SK-N-SH (cell line): Measurements from ENCODE around the gene ATP11A. TPM values are rescaled to one million over a fixed set of nuclear protein-coding genes. Genes with fewer than 3 reads are reported as not detected.

Experiments
- CTCF ChIA-PET: fragments of 300-600, 350-600 bp; formaldehyde crosslinking; extraction: SDS; loops from one replicate; lab custom pipeline; 2021; lab: Yijun Ruan, JAX
- POLR2A ChIA-PET: fragments of 350-600 bp; sonication (Branson Sonifier 250); formaldehyde crosslinking; extraction: SDS; loops from one replicate; lab custom pipeline; 2020; ENCODE audit warnings: antibody characterized with exemption, inconsistent platforms; lab: Yijun Ruan, JAX
- DNase-seq: peaks from one replicate; pipeline ENCODE4 v3.0.0; 2012
- H2AFZ ChIP-seq: fragments of 200-600 bp; sonication (generic); 2 replicates; pipeline ENCODE4 v1.8.1; 2016; ENCODE audit warnings: antibody characterized with exemption, mild to moderate bottlenecking, low read depth
- H3F3A ChIP-seq: fragments of 200-600 bp; sonication (generic); replicated peaks from 2 replicates; pipeline ENCODE3; 2016; ENCODE audit warnings: antibody characterized with exemption, mild to moderate bottlenecking; ENCODE audit not compliant: insufficient read depth
- H3K27ac ChIP-seq, 2 experiments: fragments of 200-500 bp in 1 of 2; fragments of 200-600 bp in 1 of 2; sonication (Bioruptor generic) in 1 of 2; sonication (generic), shearing (Covaris generic) in 1 of 2; 2 replicates each; pipeline versions ENCODE4 v1.5.1 to v1.6.1; 2014 to 2016; ENCODE audit warnings: low read depth in 2 of 2, inconsistent platforms in 1 of 2, low read length in 1 of 2, mild to moderate bottlenecking in 1 of 2, mixed read lengths in 1 of 2
- H3K27me3 ChIP-seq: fragments of 200-600 bp; sonication (generic), shearing (Covaris generic); 2 replicates; pipeline ENCODE4 v1.6.1; 2016; ENCODE audit warnings: mixed run types; ENCODE audit not compliant: insufficient read depth
- H3K36me3 ChIP-seq, 2 experiments: fragments of 200-500 bp in 1 of 2; fragments of 200-600 bp in 1 of 2; sonication (Bioruptor generic) in 1 of 2; sonication (generic) in 1 of 2; replicated peaks in 1 of 2; 2 replicates each; pipeline versions ENCODE3 to v1.5.1; 2014 to 2016; ENCODE audit warnings: low read length in 1 of 2, mild to moderate bottlenecking in 1 of 2; ENCODE audit not compliant: insufficient read depth in 2 of 2, control insufficient read depth in 1 of 2
- H3K4me1 ChIP-seq, 2 experiments: fragments of 200-500 bp in 1 of 2; fragments of 200-600 bp in 1 of 2; sonication (Bioruptor generic) in 1 of 2; sonication (generic), shearing (Covaris generic) in 1 of 2; 2 replicates each; pipeline versions ENCODE4 v1.5.1 to v1.6.1; 2014 to 2016; ENCODE audit warnings: low read depth in 1 of 2, low read length in 1 of 2, mixed run types in 1 of 2; ENCODE audit not compliant: insufficient read depth in 2 of 2, control insufficient read depth in 1 of 2
- H3K4me2 ChIP-seq: fragments of 200-600 bp; sonication (generic), shearing (Covaris generic); 2 replicates; pipeline ENCODE4 v1.6.1; 2017; ENCODE audit warnings: mixed run types
- H3K4me3 ChIP-seq, 2 experiments: fragments of 200-500 bp in 1 of 2; fragments of 200-600 bp in 1 of 2; sonication (Bioruptor generic) in 1 of 2; sonication (generic), shearing (Covaris generic) in 1 of 2; 2 replicates each; pipeline versions ENCODE4 v1.5.1 to v1.8.1; 2014 to 2016; ENCODE audit warnings: low read depth in 2 of 2, inconsistent platforms in 1 of 2, low read length in 1 of 2, mild to moderate bottlenecking in 1 of 2, mixed read lengths in 1 of 2, moderate library complexity in 1 of 2
- H3K79me2 ChIP-seq: fragments of 200-600 bp; sonication (generic); 2 replicates; pipeline ENCODE4 v1.8.1; 2017; ENCODE audit warnings: mild to moderate bottlenecking; ENCODE audit not compliant: insufficient read depth
- H3K9ac ChIP-seq: fragments of 200-600 bp; sonication (generic); 2 replicates; pipeline ENCODE4 v1.6.1; 2017; ENCODE audit warnings: mixed run types
- H3K9me2 ChIP-seq: fragments of 200-600 bp; sonication (generic); 2 replicates; pipeline ENCODE4 v1.6.1; 2017; ENCODE audit warnings: mixed run types
- H3K9me3 ChIP-seq: fragments of 200-600 bp; sonication (generic); 2 replicates; pipeline ENCODE4 v1.6.1; 2017; ENCODE audit warnings: mixed run types, mild to moderate bottlenecking, moderate library complexity
- H4K20me1 ChIP-seq: fragments of 200-600 bp; sonication (generic); 2 replicates; pipeline ENCODE4 v1.6.1; 2017; ENCODE audit warnings: mild to moderate bottlenecking, mixed run types; ENCODE audit not compliant: insufficient read depth
- CHD2 ChIP-seq: fragments of 150-350 bp; IDR thresholded peaks from 2 replicates; pipeline ENCODE4 v1.6.1; 2018; ENCODE audit warnings: low read length; ENCODE audit not compliant: partially characterized antibody
- ELF1 ChIP-seq: IDR thresholded peaks from 2 replicates; pipeline ENCODE4 v1.4.0; 2012
- EZH2phosphoT487 ChIP-seq: fragments of 200-600 bp; sonication (generic); IDR thresholded peaks from 2 replicates; pipeline ENCODE4 v1.6.1; 2017; ENCODE audit warnings: low read depth, mixed run types, mild to moderate bottlenecking, antibody characterized with exemption, moderate library complexity, borderline replicate concordance
- FOSL2 ChIP-seq: IDR thresholded peaks from 2 replicates; pipeline ENCODE4 v1.4.0; 2012; ENCODE audit warnings: low read depth, mild to moderate bottlenecking, moderate library complexity, borderline replicate concordance
- GABPA ChIP-seq: IDR thresholded peaks from 2 replicates; pipeline ENCODE4 v1.4.0; 2012; ENCODE audit warnings: low read depth, mild to moderate bottlenecking
- IRF3 ChIP-seq: fragments of 150-350 bp; IDR thresholded peaks from 2 replicates; pipeline ENCODE4 v1.6.1; 2016; ENCODE audit warnings: mild to moderate bottlenecking, low read depth, low read length
- JUND ChIP-seq: IDR thresholded peaks from 2 replicates; pipeline ENCODE4 v1.4.0; 2012
- MEF2A ChIP-seq: IDR thresholded peaks from 2 replicates; pipeline ENCODE4 v1.4.0; 2012; ENCODE audit warnings: low read depth, borderline replicate concordance
- RAD21 ChIP-seq: IDR thresholded peaks from 2 replicates; pipeline ENCODE4 v1.6.1; 2012; ENCODE audit warnings: mild to moderate bottlenecking, low read length
- SIN3A ChIP-seq: IDR thresholded peaks from 2 replicates; pipeline ENCODE4 v1.6.1; 2012; ENCODE audit warnings: low read depth, mild to moderate bottlenecking, low read length, moderate library complexity, borderline replicate concordance
- TAF1 ChIP-seq: IDR thresholded peaks from 2 replicates; pipeline ENCODE4 v1.6.1; 2012; ENCODE audit warnings: low read depth, mild to moderate bottlenecking, low read length, moderate library complexity, borderline replicate concordance
- TEAD4 ChIP-seq: IDR thresholded peaks from 2 replicates; pipeline ENCODE4 v1.4.0; 2012; ENCODE audit warnings: mild to moderate bottlenecking, borderline replicate concordance; ENCODE audit not compliant: insufficient read depth
- WGBS: methylation state at CpG from one replicate; pipeline ENCODE4 v1.1.6; 2017; ENCODE audit warnings: low lambda C conversion rate; 5-methylcytosine and 5-hydroxymethylcytosine counted together
- polyA plus RNA-seq, 3 experiments: library from polyadenylated mRNA; depleted of rRNA; stranded (reverse); fragments of >200 nt; gene quantifications; 2 replicates each; pipeline ENCODE4 v1.2.3, GENCODE V29; 2012
- TF ChIP-seq, protein P1 (sequence below): IDR thresholded peaks from 2 replicates; pipeline ENCODE4; 2012
- TF ChIP-seq, protein P2 (sequence below): fragments of 150-350 bp; IDR thresholded peaks from 2 replicates; pipeline ENCODE4 v1.6.1; 2017; ENCODE audit warnings: antibody characterized with exemption, low read length, low read depth, borderline replicate concordance

The ATP11A gene
- polyA plus RNA-seq, 1 of the 3 experiments (the other 2 are of a cell fraction), result 4.1 TPM

DNA sequence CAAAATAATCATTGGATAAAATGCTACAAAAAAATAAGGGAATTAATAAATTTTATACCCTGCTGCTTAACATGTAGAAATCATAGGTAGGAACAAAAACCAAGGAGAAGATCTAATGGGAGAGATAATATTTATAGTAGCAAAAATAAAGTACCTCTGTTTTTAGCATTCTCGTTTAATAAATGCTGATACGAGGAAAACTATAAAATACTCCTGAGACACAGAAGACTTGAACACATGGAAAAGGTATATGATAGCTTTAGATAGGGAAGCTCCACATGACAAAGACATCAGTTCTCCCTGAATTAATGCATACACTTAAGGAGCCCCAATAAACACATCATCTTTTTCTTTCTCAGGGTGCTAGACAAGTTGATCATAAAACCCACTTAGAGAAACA lies 234.5 kb downstream of the ATP11A start:
- Histone ChIP-seq H2AFZ (no peak overlapping the region), H3K9ac (no peak overlapping the region), H3K4me2 (no peak overlapping the region), H4K20me1 (no peaks in the 10 kb centered on the region), H3K9me2 (no peaks in the 10 kb centered on the region), H3K27ac (no peak overlapping the region), H3K4me1 (peaks cover 0 to 16% of the 10 kb centered on the region in 2 experiments; a peak in 2 of 4 replicates), H3K9me3 (no peaks in the 10 kb centered on the region), H3K79me2 (no peaks in the 10 kb centered on the region), H3F3A (no peaks in the 10 kb centered on the region), H3K4me3 (no peak overlapping the region), H3K36me3 (no peaks in the 10 kb centered on the region), H3K27me3 (peaks cover 8% of the 10 kb centered on the region; the same call in 1 of the 2 replicates)
- POLR2A ChIA-PET, result no interaction called here
- TF ChIP-seq EZH2phosphoT487, result no peak
- TF ChIP-seq, protein P1, sequence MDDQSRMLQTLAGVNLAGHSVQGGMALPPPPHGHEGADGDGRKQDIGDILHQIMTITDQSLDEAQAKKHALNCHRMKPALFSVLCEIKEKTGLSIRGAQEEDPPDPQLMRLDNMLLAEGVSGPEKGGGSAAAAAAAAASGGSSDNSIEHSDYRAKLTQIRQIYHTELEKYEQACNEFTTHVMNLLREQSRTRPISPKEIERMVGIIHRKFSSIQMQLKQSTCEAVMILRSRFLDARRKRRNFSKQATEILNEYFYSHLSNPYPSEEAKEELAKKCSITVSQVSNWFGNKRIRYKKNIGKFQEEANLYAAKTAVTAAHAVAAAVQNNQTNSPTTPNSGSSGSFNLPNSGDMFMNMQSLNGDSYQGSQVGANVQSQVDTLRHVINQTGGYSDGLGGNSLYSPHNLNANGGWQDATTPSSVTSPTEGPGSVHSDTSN, result no peak
- no peak for TF ChIP-seq FOSL2
- TF ChIP-seq IRF3, result no peak
- no peak for TF ChIP-seq MEF2A
- TF ChIP-seq CHD2, result no peak
- no peak for TF ChIP-seq GABPA
- no peak for TF ChIP-seq SIN3A
- no peak for TF ChIP-seq JUND
- TF ChIP-seq, protein P2, sequence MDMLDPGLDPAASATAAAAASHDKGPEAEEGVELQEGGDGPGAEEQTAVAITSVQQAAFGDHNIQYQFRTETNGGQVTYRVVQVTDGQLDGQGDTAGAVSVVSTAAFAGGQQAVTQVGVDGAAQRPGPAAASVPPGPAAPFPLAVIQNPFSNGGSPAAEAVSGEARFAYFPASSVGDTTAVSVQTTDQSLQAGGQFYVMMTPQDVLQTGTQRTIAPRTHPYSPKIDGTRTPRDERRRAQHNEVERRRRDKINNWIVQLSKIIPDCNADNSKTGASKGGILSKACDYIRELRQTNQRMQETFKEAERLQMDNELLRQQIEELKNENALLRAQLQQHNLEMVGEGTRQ, result no peak
- no peak for TF ChIP-seq TEAD4
- no peak for TF ChIP-seq TAF1
- TF ChIP-seq ELF1, result no peak
- CTCF ChIA-PET, result interaction anchor here (1.4 kb wide), 1 partner anchor 8 kb away, joined by 3 read pairs; no protein-coding TSS in a partner anchor
- DNase-seq, result no peak
- WGBS, result 69% methylated on average over 2 of the region's 2 CpGs

DNA sequence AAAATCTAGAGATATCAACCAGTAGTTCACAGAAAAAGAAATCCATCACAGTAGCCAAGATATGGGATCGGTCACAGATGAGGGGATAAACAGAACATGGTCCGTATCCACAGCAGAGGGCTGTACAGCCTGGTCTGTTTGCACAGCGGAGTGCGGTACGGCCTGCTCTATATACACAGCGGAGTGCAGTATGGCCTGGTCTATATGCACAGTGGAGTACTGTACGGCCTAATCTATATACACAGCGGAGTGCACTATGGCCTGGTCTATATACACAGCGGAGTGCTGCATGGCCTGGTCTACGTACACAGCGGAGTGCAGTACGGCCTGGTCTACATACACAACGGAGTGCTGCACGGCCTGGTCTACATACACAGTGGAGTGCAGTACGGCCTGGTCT lies 236.2 kb downstream of the ATP11A start:
- Histone ChIP-seq H3K4me2 (no peak overlapping the region), H2AFZ (no peak overlapping the region), H3K27ac (no peak overlapping the region), H3F3A (no peaks in the 10 kb centered on the region), H3K27me3 (peaks cover 13% of the 10 kb centered on the region; the same call in 1 of the 2 replicates), H3K79me2 (no peaks in the 10 kb centered on the region), H3K4me3 (no peak overlapping the region), H3K9me3 (no peaks in the 10 kb centered on the region), H3K9me2 (no peaks in the 10 kb centered on the region), H3K9ac (no peak overlapping the region), H4K20me1 (no peaks in the 10 kb centered on the region), H3K4me1 (peaks cover 0 to 23% of the 10 kb centered on the region in 2 experiments; a peak in 2 of 4 replicates), H3K36me3 (no peaks in the 10 kb centered on the region)
- DNase-seq, result no peak
- WGBS, result 77% methylated on average over 4 of the region's 15 CpGs
- POLR2A ChIA-PET, result no interaction called here
- no peak for TF ChIP-seq RAD21
- TF ChIP-seq CHD2, result no peak
- TF ChIP-seq EZH2phosphoT487, result no peak
- TF ChIP-seq, protein P1, result no peak
- CTCF ChIA-PET, result interaction anchor here (0.7 kb wide), 1 partner anchor 51 kb away, joined by 3 read pairs; no protein-coding TSS in a partner anchor
